HL-60/S4 treated with phorbol 12-myristate 13-acetate at 8.2 ng/mL for 4 days and 3 days (cell line): ENCODE results near the gene TMPRSS7.

Experiments used
- in situ Hi-C: fragments of 300-500 bp; cut with MboI; formaldehyde crosslinking; loops from 2 replicates; pipeline ENCODE4 v1.15.0; 2022; ENCODE audit warnings: low sequenced_read_pairs

The TMPRSS7 gene

GRCh38 chr3:112095731-112096130 is 61.2 kb downstream of the TMPRSS7 start:
- in situ Hi-C loops = no loop called here

GRCh38 chr3:112096176-112096575 is 61.6 kb downstream of the TMPRSS7 start:
- in situ Hi-C loops = no loop called here

DNA sequence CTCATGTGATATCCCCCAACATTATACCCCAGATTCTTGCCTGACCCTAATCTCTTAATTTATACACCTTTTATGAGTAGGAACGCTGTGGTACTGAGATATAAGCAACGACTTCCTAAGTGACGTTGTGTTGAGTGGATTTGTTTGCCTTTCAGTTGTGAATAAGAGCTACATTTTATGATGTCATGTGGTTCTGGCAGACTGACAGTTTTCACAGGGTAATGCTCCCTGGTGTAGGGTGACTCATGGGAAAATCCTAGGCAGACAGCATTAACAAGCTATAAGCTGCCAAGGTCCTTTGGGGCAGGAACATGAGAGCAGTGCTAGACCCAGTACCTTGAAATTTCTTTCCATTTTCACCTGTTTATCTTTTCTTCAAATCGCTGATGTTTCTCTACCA is 62.8 kb downstream of the TMPRSS7 start:
- in situ Hi-C loops = no loop called here

DNA sequence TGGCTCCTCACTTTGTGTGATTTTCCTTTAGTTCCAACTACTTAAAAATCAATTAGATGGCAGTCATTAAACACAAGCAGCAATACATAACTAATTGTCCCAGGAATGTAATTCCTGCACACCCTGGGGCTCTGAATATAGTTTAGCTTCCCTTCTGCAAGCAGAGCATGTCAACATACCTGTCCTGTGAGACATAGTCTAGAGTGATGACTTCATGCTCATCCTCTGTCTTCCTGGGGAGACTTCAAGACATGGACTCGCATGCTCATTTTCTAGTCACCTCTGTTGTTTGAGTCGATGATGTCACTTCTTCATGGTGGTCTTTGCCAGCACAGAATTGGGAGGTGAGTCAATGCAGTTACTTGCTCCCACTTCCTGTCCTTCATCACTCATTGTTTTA is 67.4 kb downstream of the TMPRSS7 start:
- in situ Hi-C loops = no loop called here

DNA sequence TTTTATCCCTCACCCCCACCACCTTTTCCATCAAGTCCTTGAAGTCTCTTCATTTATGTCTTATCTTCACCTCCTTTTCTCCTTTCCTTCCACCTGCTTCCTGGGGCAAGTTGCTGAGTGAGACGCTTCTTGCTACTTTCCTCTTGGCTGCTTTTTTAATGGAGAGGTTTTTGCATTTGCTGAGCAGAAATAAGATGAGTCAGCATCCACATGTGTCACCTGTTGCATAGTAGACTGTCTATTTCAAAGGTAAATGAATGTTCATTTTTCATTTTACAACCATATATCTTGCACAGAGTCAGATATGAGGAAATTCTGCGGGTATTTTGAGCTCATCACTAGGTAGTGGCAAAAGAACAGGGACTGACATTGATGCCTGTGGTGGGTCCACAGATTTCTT is 70.2 kb downstream of the TMPRSS7 start:
- in situ Hi-C loops = no loop called here

- in situ Hi-C loops = no loop called here
These were observed 74.8 kb downstream of the TMPRSS7 start for GRCh38 chr3:112109322-112109721.

GRCh38 chr3:112111785-112112402 is 77.4 kb downstream of the TMPRSS7 start:
- in situ Hi-C loops = loop anchor here (10.0 kb wide), 1 partner anchor 413 kb away; no protein-coding TSS in a partner anchor

GRCh38 chr3:112114576-112115160 is 80.1 kb downstream of the TMPRSS7 start:
- in situ Hi-C loops = loop anchor here (10.0 kb wide), 1 partner anchor 410 kb away; no protein-coding TSS in a partner anchor

DNA sequence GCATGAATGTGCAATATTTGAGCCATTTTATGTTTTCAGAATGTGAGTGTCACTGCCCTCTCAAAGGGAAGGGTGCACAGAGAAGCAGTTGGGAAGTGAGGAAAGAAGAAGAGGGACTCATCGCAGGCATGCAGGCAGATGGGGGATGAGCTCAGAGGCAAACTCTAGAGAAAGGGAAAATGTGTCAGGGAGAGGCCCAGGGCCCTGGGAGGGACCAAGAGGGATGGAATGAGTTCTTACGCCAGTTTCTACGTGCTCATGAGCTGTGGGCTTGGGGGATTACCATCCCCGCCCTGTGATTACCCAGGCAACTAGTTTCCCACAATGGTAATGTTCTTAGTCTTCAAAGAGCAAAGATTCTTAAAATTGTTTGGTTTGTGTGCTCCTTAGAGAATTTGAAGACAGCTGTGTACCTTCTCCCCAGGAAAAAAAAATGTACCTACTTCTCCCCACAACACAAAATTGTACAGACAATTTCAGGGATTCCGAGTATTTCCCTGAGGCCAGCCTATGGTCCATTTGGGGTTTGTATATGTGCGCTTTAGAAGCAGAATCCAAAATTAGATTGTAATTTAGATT is 80.7 kb downstream of the TMPRSS7 start:
- in situ Hi-C loops = loop anchor here (10.0 kb wide), 1 partner anchor 410 kb away; no protein-coding TSS in a partner anchor

- in situ Hi-C loops = loop anchor here (10.0 kb wide), 1 partner anchor 409 kb away; no protein-coding TSS in a partner anchor
These were observed 81.4 kb downstream of the TMPRSS7 start for GRCh38 chr3:112115806-112116383.

DNA sequence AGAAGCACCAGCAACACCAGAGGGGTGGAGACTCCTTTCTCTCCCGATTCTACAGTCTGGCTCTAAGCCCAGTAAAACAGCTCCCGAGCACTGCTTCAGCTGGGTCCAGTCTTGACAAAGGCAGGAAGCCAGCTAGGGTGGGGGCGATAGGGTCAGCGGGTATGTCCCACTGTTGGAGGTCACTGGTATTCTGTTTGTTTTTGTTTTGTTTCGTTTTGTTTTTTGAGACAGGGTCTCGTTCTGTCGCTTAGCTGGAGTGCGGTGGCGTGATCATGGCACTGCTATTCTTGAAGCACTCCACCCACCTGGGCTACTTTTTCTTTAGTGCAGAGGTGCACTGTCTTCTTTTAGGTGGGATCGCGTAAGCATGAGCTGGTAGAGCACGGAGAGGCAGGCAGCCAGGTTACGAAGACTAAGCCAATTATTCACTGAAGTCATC is 82.2 kb downstream of the TMPRSS7 start:
- in situ Hi-C loops = loop anchor here (10.0 kb wide), 1 partner anchor 408 kb away; no protein-coding TSS in a partner anchor

DNA sequence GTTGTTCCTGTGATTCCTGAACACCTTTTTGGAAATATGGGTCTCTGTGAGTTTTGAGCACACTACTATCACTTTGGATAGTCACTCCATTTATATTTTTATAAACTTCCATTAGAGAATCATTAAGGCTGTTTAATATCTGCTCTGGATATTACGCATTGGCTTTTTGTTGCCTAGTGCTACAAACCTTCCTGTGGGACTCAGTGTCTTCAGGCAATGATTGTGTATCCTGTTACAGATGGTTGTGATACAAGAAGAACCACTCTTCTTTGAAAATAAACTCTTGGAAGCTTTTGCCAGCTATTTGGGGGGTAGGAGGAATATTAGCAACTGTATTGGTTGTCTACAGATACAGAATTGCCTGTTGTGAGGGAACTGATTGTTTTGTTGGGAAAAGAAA is 82.9 kb downstream of the TMPRSS7 start:
- in situ Hi-C loops = loop anchor here (10.0 kb wide), 1 partner anchor 407 kb away; no protein-coding TSS in a partner anchor

GRCh38 chr3:112117841-112118571 is 83.5 kb downstream of the TMPRSS7 start:
- in situ Hi-C loops = loop anchor here (10.0 kb wide), 1 partner anchor 407 kb away; no protein-coding TSS in a partner anchor

DNA sequence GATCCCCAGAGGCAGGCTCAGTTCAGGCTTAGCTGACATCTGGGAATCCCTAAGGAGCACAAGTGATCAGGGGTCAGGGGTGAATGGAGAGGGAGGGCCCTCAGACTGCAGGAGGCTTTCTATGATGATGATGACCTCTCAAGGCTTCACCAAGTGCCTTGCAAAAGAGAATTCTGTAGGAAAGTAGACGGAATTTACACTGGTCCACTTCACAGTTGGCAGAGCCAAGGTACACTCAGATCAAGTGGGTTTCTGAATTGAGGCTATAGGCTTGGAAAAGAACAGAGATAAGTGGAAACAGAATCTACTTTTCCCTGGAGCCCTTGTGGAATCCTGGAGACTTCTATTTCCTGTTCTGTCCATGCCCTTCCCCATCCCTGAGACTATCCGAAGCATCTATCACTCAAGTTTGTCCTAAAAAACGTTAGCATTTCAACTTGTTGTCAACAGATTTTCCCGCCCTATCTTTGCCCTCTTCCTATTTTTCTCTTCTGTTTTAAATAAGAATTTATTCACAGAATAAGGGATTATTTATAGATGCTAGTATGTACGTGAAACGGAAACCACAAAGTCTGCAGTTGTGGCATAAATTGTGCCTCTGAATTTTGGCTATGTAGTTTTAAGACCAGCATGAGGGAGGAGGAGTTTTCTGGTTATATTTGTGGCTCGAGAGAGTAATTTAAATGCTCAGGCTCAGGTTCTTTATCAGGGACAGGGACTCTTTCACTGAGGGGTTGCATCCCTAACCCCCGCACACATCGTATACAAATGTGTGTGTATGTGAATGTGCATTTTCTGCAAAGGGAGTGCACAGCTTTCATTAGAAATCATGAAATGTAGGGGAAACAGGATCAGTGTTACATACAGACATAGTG is 85.7 kb downstream of the TMPRSS7 start:
- in situ Hi-C loops = loop anchor here (10.0 kb wide), 1 partner anchor 405 kb away; no protein-coding TSS in a partner anchor

- in situ Hi-C loops = no loop called here
These were observed 87.3 kb downstream of the TMPRSS7 start for GRCh38 chr3:112121577-112122547.

GRCh38 chr3:112122870-112123269 is 88.3 kb downstream of the TMPRSS7 start:
- in situ Hi-C loops = no loop called here

DNA sequence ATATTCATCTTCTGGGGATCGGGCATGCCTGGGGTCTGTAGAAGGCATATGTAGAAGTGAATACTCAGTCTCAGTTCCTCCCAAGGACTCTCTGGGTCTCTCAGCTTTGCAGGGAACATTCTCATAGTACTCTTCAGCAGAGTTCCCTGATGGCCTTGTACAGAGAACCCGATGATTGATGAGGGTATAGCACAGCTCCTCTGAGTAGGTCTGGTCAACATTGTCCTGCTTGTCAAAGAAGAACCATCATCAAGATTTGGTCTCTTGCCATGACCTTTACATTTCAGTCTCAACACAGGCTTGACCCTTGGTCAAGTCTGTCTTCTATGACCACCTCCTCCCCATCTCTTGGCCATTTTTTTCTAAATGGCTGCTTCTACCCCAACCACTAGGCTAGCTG is 89.0 kb downstream of the TMPRSS7 start:
- in situ Hi-C loops = no loop called here

DNA sequence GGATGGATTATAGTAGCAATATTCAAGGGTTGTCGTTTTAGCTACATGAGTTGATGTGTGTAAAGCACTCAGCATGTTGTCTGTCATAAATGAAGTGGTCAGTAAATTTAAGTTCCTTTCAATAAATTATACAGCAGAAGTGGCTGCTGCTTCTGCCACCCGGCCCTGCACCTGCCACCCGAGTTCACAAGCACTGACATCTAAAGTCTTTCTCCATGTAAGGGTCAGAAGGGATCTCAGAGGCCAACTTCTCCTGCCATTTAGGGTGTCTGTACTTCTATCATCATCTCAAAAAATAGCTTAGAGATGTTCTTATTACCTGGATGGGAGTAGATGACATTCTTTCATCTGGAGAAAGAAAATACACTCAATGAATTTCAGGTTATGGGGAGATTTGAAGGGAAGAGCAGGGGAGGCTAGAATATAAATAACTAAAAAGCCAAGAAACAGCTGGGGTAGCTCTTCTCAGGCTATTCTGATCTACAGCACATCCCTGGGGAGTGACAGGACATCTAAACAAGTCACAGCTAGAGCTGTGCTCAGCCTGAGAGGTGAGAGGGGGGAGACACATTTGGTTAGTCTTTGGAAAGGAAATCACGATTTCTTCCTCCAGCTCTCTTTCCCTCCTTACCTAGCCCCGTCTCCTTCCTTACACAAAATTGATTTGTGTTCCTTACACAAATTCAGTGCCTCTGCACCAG is 90.5 kb downstream of the TMPRSS7 start:
- in situ Hi-C loops = no loop called here
